HG02610 (cell line): ENCODE data around the gene TSC2.
"Not testable (repeated sequence)": the region's sequence is repeated elsewhere in the genome, so short reads cannot be mapped to it uniquely, and the experiment has no call there.

ENCODE experiments used
- ATAC-seq: cut with Tn5 transposase; IDR thresholded peaks from one replicate; pipeline ENCODE4 v1.9.1; 2021; ENCODE audit warnings: mild to moderate bottlenecking, moderate library complexity; ENCODE audit not compliant: unreplicated experiment

Gene TSC2

GRCh38 chr16:2115591-2115973, 67.8 kb downstream of the TSC2 start:
- ATAC-seq: no peak

- not testable (repeated sequence) for ATAC-seq
Observed at GRCh38 chr16:2116428-2116827, 68.6 kb downstream of the TSC2 start.

- ATAC-seq: not testable (repeated sequence)
Observed at GRCh38 chr16:2117341-2117740, 69.6 kb downstream of the TSC2 start.

DNA sequence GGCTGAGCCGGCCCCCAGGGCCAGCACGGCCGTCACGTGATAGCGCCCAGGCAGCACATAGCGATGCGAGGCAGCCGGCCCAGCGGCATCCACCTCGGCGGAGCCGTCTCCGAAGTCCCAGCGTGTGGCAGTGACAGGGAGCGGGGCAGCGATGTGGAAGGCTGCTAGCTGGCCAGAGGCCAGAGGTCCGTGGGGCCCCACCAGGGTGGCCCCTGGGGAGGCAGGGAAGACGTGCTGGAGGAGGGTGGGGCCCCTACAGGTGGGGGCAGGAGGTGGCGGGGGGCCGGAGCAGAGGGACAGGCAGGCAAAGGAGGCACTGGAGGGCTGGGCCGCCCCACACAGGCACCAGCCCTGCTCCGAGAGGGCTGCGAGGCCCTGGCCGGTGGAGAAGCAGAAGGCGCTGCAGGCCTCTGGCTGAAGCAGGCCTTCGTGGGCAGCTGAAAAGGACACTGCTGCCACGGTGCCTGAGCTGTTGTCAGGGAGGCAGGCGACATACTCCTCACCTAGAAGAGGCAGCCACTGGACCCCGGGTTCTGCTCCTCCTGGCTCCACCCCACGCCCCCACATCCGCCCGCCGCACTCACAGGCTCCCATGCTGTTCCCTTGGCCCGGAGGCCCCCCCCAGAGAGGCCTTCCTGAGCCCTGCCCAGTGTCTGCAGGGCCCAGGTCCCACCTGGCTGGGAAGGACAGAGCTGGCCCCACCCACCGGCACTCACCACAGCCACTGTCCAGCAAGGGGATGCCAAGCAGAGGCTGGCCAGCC, 70.4 kb downstream of the TSC2 start:
- not testable (repeated sequence) for ATAC-seq

DNA sequence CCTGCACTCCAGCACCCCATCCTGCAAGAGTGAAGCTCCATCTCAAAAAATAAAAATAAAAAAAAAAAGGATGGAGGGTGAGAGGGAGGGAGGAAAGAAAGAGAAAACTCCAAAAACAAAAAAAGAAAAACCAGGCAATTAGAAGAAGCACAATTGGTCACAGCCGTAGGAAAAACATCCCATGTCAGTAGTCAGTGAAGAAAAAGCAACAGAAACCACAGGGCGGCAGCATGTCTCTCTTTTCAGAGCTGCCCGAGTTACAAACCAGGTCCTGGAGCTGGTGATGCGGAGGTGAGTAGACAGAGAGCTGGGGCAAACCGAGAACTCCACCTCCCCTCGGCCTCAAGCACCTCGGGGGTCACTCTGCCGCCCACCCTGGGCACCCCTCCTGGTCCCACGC, 73.5 kb downstream of the TSC2 start:
- not testable (repeated sequence) for ATAC-seq

GRCh38 chr16:2121853-2122252, 74.1 kb downstream of the TSC2 start:
- no peak for ATAC-seq

DNA sequence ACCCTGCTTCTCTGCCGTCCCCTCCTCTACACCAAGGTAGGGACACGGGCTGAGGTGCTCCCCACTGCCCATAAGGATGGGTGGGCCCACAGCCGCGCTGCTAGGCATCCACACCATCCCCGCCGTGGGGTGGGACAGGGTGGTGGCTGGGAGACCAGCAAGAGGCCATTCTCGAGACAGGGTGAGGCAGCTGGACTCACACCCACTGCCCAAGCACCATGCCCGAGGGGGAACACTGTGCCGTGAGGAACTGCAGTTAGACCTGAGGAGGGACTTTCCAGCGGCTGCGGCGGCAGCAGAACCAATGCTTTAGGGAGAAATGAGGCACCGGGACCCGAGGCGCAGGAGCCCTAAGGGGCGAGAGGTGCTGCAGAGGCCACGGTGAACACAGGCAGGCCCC, 74.6 kb downstream of the TSC2 start:
- ATAC-seq: no peak

- ATAC-seq: not testable (repeated sequence)
Observed at GRCh38 chr16:2122934-2123683, 75.3 kb downstream of the TSC2 start.

DNA sequence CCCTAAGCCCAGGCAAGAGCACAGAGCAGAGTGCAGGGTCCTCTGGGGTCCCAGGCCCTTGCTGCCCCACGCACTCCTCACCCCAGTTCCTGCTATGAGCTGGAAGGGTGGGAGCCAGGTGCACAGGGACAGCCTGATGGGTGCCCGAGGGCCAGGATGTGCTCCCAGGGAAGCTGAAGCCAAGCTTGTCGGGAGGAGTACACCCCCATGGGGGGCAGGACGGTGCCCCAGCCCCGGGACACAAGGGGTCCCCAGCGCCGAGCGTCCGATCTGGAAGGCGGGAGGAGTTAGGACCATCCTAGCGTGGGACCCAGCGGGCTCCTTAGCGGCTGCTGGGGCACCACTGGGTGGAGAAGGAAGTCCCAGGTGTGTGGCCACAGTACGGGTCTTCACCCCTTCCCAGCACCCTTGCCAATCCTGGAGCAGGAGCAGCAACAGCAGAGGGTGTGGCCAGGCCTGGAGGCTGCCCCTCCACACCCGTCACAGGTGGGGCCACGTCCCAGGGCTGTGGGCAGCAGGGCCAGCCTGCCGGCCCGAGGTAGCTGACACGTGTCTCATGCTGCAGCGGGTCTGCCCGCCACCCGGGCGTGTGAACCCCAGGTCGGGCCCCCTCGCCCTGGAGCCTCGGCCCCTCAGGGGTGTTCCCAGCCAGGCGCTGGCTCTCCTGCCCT, 76.1 kb downstream of the TSC2 start:
- ATAC-seq: not testable (repeated sequence)

DNA sequence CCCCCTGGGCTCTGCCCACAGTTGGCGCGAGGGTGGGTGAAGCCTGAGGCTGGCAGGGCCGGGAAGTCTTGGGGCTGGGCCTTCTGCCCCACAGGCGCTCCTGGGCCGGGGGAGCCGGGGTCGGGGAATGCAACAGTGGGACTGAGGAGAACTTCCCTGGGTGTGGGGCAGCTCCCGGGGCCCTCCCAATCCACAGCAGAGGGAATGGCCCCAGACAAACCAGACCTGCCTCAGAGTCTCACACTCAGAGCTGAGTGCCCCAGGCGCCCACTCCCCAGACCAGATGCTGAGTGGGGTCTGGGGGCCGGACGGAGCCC, 76.5 kb downstream of the TSC2 start:
- ATAC-seq: not testable (repeated sequence)

GRCh38 chr16:2124694-2125444, 77.1 kb downstream of the TSC2 start:
- ATAC-seq: not testable (repeated sequence)

- not testable (repeated sequence) for ATAC-seq
Observed at GRCh38 chr16:2125609-2126008, 77.8 kb downstream of the TSC2 start.

DNA sequence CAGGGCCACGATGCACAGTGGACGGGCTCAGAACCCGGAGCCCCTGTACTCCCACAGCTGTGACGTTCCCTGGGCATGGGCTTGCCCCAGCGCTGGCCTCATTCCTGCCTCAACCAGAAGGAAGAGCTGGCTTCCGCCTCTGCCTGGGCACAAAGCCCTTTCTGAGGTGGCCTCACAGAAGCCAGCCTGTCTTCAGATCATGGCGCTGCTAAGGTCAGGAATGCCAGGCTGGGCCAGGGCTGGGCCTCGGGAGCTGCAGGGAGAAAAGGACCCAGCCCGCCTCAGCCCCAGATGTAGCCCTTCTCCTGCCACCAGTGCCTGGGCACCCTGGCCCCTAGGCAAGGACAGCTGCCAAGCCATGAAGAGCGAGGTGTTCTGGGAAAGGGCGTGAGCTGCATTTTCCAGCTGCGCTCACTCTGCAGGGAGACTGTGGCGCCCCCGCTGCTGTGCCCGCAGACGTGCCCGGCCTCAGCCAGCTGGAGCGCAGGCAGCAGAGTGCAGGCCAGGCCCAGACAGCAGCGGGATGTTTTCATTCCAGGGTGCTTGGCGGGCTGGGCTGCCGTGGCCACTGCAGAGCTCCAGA, 78.5 kb downstream of the TSC2 start:
- not testable (repeated sequence) for ATAC-seq

DNA sequence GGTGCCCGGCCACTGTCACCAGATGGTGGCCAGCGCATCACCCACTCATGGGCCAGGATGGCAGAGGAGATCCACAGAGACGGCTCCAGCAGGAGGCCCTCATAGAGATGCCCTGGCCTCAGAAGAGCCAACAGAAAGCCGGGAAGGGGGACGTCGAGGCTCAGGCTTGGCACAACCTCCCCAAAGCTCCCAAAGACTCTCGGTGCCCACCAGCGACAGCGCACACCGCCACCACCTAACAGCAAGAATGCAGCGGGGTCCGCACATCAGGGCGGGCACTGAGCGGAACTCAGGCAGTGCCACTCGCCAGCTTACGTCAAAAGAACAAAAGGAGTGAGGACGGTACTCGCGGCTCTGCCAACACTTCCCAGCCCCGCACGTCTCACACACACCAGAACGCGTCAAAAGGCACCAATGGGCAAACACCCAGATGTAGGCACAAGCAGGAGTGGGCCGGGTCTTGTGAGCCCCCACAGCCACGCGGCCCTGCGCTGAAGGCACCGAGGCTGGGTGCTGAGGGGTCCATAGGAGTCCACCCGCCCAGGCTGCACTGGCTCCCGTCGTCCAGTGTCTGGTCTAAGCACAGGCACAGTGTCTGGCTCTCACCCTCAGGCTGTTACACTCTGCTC, 79.3 kb downstream of the TSC2 start:
- ATAC-seq: not testable (repeated sequence)

DNA sequence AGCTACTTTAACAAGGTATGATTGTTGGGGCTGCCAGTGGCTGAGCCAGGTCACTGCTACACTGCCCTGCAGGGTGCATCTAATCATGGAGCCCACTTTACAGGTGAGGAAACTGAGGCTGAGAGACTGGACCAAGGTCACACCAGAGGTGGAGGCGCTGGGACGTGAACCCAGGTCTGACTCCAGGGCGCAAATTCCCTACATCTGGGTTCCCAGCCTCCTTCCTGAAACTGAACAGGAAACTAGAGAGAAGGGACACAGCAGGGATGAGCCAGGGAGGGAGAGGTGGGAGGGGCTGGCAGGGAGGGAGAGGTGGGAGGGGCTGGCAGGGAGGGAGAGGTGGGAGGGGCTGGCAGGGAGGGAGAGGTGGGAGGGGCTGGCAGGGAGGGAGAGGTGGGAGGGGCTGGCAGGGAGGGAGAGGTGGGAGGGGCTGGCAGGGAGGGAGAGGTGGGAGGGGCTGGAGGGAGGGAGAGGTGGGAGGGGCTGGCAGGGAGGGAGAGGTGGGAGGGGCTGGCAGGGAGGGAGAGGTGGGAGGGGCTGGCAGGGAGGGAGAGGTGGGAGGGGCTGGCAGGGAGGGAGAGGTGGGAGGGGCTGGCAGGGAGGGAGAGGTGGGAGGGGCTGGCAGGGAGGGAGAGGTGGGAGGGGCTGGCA, 80.0 kb downstream of the TSC2 start:
- ATAC-seq: not testable (repeated sequence)

- ATAC-seq: not testable (repeated sequence)
Observed at GRCh38 chr16:2129251-2129650, 81.5 kb downstream of the TSC2 start.

DNA sequence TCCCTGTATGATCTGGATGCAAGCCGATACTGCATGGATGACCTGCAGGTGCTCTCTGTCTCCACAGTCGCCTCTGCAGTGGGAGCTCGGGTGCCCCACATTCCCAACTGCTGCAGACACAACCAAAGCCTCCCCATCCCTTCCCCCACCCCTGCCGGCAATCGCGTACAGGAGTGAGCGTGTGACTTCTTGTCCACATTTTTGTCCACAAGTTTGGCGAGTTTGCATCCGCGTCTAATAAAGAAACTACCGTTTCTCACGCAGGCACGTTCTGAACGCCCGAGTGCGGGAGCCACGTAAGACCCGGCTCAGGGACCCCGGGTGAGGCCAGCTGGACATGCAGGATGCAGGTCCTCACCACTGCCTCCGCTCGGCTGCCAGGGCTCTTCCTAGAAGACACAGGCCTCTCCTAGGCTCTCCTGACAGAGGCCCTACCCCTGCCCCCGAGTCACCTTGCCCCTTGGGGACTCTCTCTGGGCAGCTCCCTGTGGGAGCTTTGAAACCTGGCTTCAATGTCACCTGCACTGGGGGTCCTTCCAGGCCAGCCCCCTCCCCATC, 82.2 kb downstream of the TSC2 start:
- ATAC-seq: not testable (repeated sequence)

- not testable (repeated sequence) for ATAC-seq
Observed at GRCh38 chr16:2133797-2134196, 86.0 kb downstream of the TSC2 start.

GRCh38 chr16:2135071-2135470, 87.3 kb downstream of the TSC2 start:
- ATAC-seq: not testable (repeated sequence)
